GM12891 (cell line): ENCODE data around the gene PTPRF.

Source experiments
- DNase-seq: peaks from one replicate; pipeline ENCODE4 v3.0.0; 2011; ENCODE audit warnings: low spot score; ENCODE audit not compliant: insufficient read length
- FAIRE-seq: peaks from 2 replicates; lab custom pipeline; 2011; peaks lifted over from hg19 to GRCh38; lab: Jason Lieb, UNC
- PAX5 ChIP-seq: IDR thresholded peaks from 2 replicates; pipeline ENCODE4 v1.6.1; 2011; ENCODE audit warnings: low read length, moderate library complexity, mild to moderate bottlenecking; ENCODE audit not compliant: insufficient read depth, severe bottlenecking
- POLR2A ChIP-seq: IDR thresholded peaks from 2 replicates; pipeline ENCODE4 v1.6.1; 2011; ENCODE audit warnings: low read depth, low read length, control low read depth
- POLR2AphosphoS5 ChIP-seq: IDR thresholded peaks from 2 replicates; pipeline ENCODE4 v1.6.1; 2011; ENCODE audit warnings: low read depth, low read length, control low read depth
- POU2F2 ChIP-seq: IDR thresholded peaks from 2 replicates; pipeline ENCODE4 v1.6.1; 2011; ENCODE audit warnings: low read depth, mild to moderate bottlenecking, control low read depth, low read length, moderate library complexity
- SPI1 ChIP-seq: IDR thresholded peaks from 2 replicates; pipeline ENCODE4 v1.6.1; 2011; ENCODE audit warnings: low read depth, low read length, control low read depth
- TAF1 ChIP-seq: IDR thresholded peaks from 2 replicates; pipeline ENCODE4 v1.6.1; 2011; ENCODE audit warnings: low read depth, low read length, control low read depth

The PTPRF gene

DNA sequence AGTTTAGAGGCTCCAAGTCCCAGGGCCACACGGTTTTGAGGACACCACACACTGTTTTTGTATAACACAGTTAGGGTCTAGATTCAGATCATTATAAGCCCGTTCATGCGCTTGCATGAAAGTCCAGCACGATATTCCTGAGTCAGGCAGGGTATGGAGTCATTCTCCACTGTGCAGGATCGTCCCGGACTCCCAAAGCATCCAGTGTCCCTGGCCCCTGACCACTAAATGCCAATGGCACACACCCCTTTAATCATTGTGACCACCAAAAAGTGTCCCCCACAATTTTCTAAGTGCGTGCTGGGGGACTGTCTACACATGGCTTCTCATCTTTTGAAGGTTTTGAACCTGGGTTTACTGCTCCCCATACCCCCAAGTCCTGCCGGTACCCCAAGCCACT, 27.1 kb upstream of the PTPRF start:
- TF ChIP-seq POLR2A (no peak), POLR2AphosphoS5 (no peak), POU2F2 (no peak), SPI1 (no peak), TAF1 (no peak), PAX5 (no peak)
- DNase-seq = no peak
- no peak for FAIRE-seq

DNA sequence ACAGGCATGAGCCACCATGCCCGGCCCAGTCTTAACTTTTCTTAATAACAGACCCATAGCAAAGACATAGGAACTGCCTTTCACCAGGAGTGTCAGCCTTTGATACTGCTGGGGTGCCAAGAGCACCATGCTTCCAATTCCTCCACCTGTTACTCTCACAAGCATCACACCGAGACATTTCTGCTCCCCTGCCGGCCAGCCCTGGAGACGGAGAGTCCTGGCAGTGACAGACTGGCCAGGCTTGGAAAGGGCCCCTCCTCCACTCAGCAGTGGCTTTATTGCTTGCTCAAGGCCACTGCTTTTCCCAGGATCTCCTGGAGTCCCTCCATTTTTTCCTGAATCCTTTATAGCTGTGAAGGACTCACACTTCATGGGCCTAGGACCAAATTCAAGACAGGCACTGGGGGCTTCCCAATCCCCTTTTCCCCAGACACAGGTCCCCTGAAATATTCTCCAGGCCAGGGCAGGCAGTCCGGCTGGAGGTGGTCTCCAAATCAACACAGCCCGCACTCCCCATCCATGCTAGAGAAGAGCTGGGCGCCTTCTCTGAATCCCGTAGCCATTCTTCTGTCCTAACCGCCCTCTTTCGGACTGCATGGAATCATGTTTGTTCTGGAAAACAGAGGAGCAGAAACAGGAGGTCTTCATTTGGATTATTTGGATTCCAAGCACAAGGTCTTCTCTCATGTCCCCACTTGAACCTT, 25.5 kb upstream of the PTPRF start:
- DNase-seq = no peak
- no peak for TF ChIP-seq POLR2AphosphoS5
- TF ChIP-seq TAF1 = no peak
- TF ChIP-seq POU2F2 = no peak
- no peak for TF ChIP-seq PAX5
- TF ChIP-seq POLR2A = no peak
- no peak for TF ChIP-seq SPI1
- no peak for FAIRE-seq

DNA sequence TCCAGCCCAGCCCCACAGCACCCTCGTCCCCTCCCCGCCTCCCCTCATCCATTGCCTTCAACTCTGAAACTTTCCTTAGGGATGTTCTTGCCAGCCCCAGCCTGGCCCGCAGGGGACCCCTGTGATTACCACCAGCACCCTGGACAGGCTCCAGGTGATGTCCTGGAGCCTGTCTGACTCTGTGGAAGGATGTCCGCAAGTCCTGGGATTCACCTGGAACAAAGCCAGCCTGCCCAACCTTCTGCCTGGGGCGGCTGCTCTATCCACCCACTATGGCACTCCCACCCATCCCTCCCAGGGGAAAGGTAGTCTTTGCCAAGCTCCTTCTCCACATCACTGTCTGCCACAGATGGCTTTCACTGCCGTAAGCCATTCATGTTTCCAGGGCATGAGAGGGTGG, 24.4 kb upstream of the PTPRF start:
- TF ChIP-seq POU2F2 = no peak
- no peak for TF ChIP-seq POLR2AphosphoS5
- no peak for TF ChIP-seq PAX5
- no peak for TF ChIP-seq SPI1
- TF ChIP-seq POLR2A = no peak
- no peak for TF ChIP-seq TAF1
- FAIRE-seq (no peak), DNase-seq (no peak)

DNA sequence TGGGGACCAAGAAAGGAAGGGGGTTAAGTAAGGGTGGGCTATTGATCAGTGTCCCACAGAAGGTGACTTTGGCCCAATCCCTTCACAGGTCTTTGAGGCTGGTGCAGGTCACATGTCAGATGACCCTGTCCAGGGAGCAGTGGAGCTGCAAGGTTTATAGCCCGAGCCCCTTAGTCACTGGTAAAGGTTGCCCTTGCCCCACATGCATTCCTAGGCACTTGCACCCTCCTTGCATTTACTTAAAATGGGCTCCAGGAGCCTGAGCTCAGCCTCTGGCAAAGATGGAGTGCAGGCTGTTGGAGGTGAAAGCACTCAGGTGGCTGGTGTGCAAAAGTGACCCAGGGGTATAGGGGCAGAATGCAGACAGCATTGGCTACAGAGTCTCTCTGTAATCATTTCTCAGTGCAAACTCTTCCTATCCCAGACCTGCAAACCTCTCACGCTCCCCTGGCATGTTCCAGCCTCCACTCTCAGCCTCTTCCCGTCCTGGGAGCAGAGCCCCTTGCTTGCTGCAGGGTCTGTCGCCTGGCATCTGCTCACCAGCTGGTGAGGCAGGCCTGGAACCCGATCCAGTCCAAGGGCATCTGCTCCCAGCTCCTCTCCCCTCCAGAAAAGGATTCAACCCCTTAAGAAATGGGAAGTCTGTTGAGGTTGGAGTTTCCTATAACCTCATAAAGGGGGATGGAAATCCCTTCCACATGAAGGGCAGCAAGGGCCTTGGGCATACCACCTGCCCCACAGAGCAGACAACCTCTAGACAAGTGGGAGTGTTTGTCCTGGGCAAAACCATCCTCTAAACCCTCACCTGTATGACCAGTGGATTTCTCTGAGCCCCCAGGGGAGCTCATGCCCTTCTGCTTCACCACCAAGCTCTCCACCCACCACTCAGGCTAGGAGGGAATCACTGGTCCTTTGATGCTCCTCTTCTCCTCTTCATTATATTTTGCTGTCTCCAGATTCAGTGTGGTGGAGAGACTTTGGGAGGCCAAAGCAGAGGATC, 23.1 kb upstream of the PTPRF start:
- FAIRE-seq = no peak
- TF ChIP-seq POLR2A (no peak), TAF1 (no peak), POLR2AphosphoS5 (no peak), PAX5 (no peak), POU2F2 (no peak), SPI1 (no peak)
- no peak for DNase-seq

DNA sequence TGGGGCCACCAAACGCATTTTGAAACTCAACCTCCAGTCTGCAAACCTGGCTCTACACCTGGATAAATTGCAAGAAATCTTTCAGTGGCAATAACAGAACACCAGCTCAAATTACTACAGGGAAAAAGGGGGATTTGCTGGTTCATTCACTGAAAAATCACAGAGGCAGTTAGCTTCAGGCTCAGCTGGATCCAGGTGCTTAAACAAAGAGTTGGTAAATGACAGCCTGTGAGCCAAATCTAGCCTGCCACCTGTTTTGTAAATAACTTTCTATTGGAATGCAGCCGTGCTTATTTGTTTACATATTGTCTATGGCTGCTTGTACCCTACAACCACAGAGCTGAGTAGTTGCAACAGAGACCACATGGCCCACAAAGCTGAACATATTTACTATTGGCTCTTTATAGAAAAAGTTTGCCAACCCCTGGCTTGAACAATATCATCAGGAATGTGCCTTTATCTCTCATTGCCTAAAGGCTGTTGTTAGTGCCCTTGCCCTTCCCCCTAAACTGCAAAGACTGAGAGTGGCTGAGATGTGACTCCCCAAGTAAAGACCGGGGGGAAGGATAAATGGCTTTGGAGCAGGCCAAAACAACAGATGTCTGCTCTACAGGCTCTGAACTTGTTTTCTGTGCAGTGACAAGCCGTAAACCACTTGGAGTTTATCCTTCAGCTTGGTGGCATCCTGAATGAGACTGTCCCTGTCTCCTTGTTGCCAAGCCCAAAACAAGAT, 21.5 kb upstream of the PTPRF start:
- TF ChIP-seq PAX5 (no peak), TAF1 (no peak)
- DNase-seq = no peak
- no peak for FAIRE-seq

DNA sequence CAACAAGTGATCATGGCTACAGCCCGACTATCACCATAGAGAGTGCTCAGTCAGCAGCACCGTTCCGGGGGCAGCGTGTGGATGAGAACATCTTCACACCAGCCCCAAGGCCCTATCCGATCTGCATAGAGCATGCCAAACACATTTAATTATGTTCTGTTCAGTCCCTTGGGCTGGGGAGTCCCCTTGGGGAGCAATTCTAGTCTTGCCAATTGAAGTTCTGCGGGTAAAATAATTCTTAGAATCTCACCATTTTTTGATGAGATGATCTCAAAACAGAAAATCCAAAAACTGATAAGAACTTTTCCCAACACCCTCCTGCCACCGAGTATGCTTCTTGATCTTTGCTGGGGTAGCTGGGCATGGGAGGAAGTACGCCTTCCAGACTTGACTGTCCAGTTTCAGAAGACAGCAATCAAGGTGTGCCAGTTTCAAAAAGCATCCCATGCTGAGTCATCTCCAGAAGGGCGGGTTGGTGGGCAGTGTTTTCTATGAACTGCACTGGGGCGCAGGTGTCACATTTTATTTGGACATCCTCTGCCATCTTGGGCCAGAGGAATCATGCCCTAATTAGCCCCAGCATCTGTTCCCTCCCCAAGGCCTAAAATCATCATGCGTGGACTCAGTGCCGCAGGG, 20.8 kb upstream of the PTPRF start:
- DNase-seq = no peak
- FAIRE-seq = no peak
- TF ChIP-seq PAX5 = no peak
- TF ChIP-seq POU2F2 = no peak
- no peak for TF ChIP-seq SPI1
- no peak for TF ChIP-seq POLR2AphosphoS5
- no peak for TF ChIP-seq POLR2A
- TF ChIP-seq TAF1 = no peak

DNA sequence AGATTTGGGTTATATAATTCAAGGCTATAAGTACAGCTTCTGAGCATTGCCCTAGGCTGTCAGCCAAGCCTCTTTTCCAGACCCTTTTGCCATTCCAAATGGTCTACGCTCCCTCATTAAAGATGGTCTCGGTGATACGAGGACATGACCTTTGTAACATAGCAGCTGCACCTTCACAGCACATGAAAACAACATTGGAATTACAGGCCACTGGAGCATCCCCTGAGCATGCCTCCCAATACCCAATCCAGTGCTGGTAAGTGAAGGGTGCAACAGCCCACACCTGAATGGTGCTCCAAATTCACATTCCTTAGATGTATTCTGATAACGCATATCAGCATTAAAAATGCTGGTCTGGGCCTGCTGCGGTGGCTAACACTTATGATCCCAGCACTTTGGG, 20.1 kb upstream of the PTPRF start:
- FAIRE-seq (no peak), DNase-seq (no peak)
- TF ChIP-seq TAF1 (no peak), POLR2A (no peak), POU2F2 (no peak), PAX5 (no peak), POLR2AphosphoS5 (no peak), SPI1 (no peak)

DNA sequence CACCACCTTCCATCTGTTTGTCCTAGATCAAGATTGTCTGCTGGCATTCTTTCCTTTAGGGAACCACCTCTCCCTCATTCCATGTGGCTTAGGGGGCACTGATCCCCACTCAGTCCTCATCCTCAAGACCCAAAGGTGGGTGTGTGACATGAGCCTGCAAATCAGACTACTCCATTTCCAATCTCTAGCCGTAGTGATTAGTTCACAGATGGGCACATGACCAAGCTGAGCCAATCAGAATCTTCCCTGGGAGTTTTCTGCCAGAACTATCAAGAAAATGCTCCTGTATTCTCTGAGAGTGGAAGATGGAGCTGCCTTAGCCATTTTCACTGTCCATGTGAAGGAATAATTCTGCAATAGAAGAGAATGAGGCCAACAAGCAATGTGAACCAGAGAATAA, 19.3 kb upstream of the PTPRF start:
- TF ChIP-seq POU2F2 = no peak
- no peak for TF ChIP-seq POLR2A
- no peak for TF ChIP-seq POLR2AphosphoS5
- no peak for TF ChIP-seq TAF1
- TF ChIP-seq SPI1 = no peak
- no peak for TF ChIP-seq PAX5
- FAIRE-seq = no peak
- DNase-seq = no peak

DNA sequence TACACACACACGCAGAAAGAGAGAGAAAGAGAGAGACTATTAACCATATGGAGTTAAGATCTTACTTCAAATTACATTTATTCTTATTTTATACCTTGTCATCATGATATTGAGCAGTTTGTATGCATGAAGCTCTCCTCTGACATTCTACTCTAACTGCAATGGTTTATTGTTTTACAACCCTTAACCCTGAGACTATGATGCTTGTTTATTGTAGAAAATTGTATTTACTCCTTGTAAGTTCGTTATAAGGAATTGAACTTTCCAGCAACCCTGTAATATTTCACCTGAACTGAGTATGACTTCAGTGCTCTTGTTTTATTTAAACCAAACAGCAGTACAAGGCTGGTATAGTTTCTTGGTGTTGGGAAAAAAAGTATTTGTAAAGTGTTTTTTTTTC, 18.6 kb upstream of the PTPRF start:
- FAIRE-seq = no peak

More for the DNA sequence above, 18.6 kb upstream of the PTPRF start:
- TF ChIP-seq PAX5 = no peak
- TF ChIP-seq TAF1 = no peak
- no peak for TF ChIP-seq SPI1
- TF ChIP-seq POLR2AphosphoS5 = no peak
- no peak for TF ChIP-seq POLR2A
- TF ChIP-seq POU2F2 = no peak
- DNase-seq = no peak
